CD14-positive monocyte (primary cell): Measurements from ENCODE around the gene C9orf85. TPM values are rescaled to one million over a fixed set of nuclear protein-coding genes. Genes with fewer than 3 reads are reported as not detected.

Source experiments
- DNase-seq, 3 donors: peaks; one replicate each; pipeline ENCODE4 v3.0.0-alpha.2; 2011 to 2022
- H2AFZ ChIP-seq: 2 replicates; pipeline ENCODE4 v1.6.0; 2012; ENCODE audit warnings: mild to moderate bottlenecking, low read depth, low read length, inconsistent platforms; ENCODE audit not compliant: insufficient read depth, poor library complexity, severe bottlenecking
- H3K27ac ChIP-seq, 2 donors: 1 replicate in 1 of 2; 2 replicates in 1 of 2; pipeline ENCODE4 v1.5.1; 2012 to 2013; ENCODE audit warnings: low read length in 2 of 2, control low read depth in 1 of 2, inconsistent platforms in 1 of 2, low read depth in 1 of 2, mild to moderate bottlenecking in 1 of 2
- H3K27me3 ChIP-seq, 2 donors: one replicate each; pipeline versions ENCODE4 v1.6.0 to v1.6.1; 2011 to 2013; ENCODE audit warnings: low read length in 2 of 2; ENCODE audit not compliant: control insufficient read depth in 2 of 2, insufficient read depth in 2 of 2
- H3K36me3 ChIP-seq, 2 donors: replicated peaks in 1 of 2; 1 replicate in 1 of 2; 2 replicates in 1 of 2; pipeline versions ENCODE4 v1.5.1 to v1.6.1; 2012 to 2013; ENCODE audit warnings: low read length in 2 of 2, control low read depth in 1 of 2, inconsistent platforms in 1 of 2, mild to moderate bottlenecking in 1 of 2; ENCODE audit not compliant: insufficient read depth in 2 of 2, control insufficient read depth in 1 of 2
- H3K4me1 ChIP-seq, 2 donors: 1 replicate in 1 of 2; 2 replicates in 1 of 2; pipeline versions ENCODE4 v1.5.1 to v1.6.1; 2012 to 2013; ENCODE audit warnings: low read length in 2 of 2, control low read depth in 1 of 2, inconsistent platforms in 1 of 2, mild to moderate bottlenecking in 1 of 2, moderate library complexity in 1 of 2; ENCODE audit not compliant: insufficient read depth in 2 of 2, control insufficient read depth in 1 of 2
- H3K4me2 ChIP-seq: replicated peaks from 2 replicates; pipeline ENCODE3; 2012; ENCODE audit warnings: low read length, moderate library complexity, mild to moderate bottlenecking; ENCODE audit not compliant: poor library complexity, severe bottlenecking; ENCODE audit errors: extremely low read depth
- H3K4me3 ChIP-seq, 3 experiments: fragments of 200-600 bp in 1 of 3; sonication (generic) in 1 of 3; replicated peaks in 1 of 3; 1 replicate in 2 of 3; 2 replicates in 1 of 3; pipeline ENCODE4 v1.5.1; 2011 to 2013; ENCODE audit warnings: low read length in 3 of 3, mild to moderate bottlenecking in 3 of 3, control low read depth in 2 of 3, low read depth in 2 of 3, inconsistent platforms in 1 of 3, moderate library complexity in 1 of 3
- H3K79me2 ChIP-seq: 2 replicates; pipeline ENCODE4 v1.6.0; 2012; ENCODE audit warnings: mild to moderate bottlenecking, control low read depth, inconsistent platforms, low read length, moderate library complexity; ENCODE audit not compliant: insufficient read depth
- H3K9ac ChIP-seq: 2 replicates; pipeline ENCODE4 v1.6.0; 2017; ENCODE audit warnings: low read length, mild to moderate bottlenecking; ENCODE audit not compliant: insufficient read depth, poor library complexity, severe bottlenecking
- H3K9me3 ChIP-seq, 2 donors: replicated peaks in 1 of 2; 1 replicate in 1 of 2; 2 replicates in 1 of 2; pipeline versions ENCODE4 v1.5.1 to v1.6.1; 2012 to 2013; ENCODE audit warnings: low read length in 2 of 2, control low read depth in 1 of 2; ENCODE audit not compliant: control insufficient read depth in 1 of 2, insufficient read depth in 1 of 2
- H4K20me1 ChIP-seq: 2 replicates; pipeline ENCODE4 v1.6.0; 2012; ENCODE audit warnings: mild to moderate bottlenecking, low read length, control low read depth, moderate library complexity; ENCODE audit not compliant: insufficient read depth
- H3K27ac Mint-ChIP-seq, 7 donors: one replicate each; pipeline ENCODE4 v1.8.0; 2020; ENCODE audit warnings: mild to moderate bottlenecking in 7 of 7, mixed read lengths in 7 of 7, moderate library complexity in 6 of 7, inconsistent platforms in 2 of 7
- H3K27me3 Mint-ChIP-seq, 3 donors: one replicate each; pipeline ENCODE4 v1.8.0; 2021 to 2022; ENCODE audit warnings: low read depth in 3 of 3, mild to moderate bottlenecking in 3 of 3, mixed read lengths in 3 of 3, moderate library complexity in 3 of 3, inconsistent platforms in 1 of 3
- H3K36me3 Mint-ChIP-seq, 2 donors: one replicate each; pipeline ENCODE4 v1.8.0; 2020; ENCODE audit warnings: mixed read lengths in 2 of 2, inconsistent platforms in 1 of 2, mild to moderate bottlenecking in 1 of 2
- H3K4me1 Mint-ChIP-seq: one replicate; pipeline ENCODE4 v1.8.0; 2020; ENCODE audit warnings: mild to moderate bottlenecking, mixed read lengths
- H3K4me3 Mint-ChIP-seq, 2 donors: one replicate each; pipeline ENCODE4 v1.8.0; 2020; ENCODE audit warnings: mild to moderate bottlenecking in 2 of 2, mixed read lengths in 2 of 2, moderate library complexity in 1 of 2
- H3K9me3 Mint-ChIP-seq, 7 donors: one replicate each; pipeline ENCODE4 v1.8.0; 2020 to 2022; ENCODE audit warnings: mixed read lengths in 7 of 7, mild to moderate bottlenecking in 6 of 7, moderate library complexity in 6 of 7, inconsistent platforms in 2 of 7
- CTCF ChIP-seq: fragments of 200-600 bp; IDR thresholded peaks from one replicate; pipeline ENCODE4 v1.8.0; 2022; ENCODE audit warnings: antibody characterized with exemption, mild to moderate bottlenecking
- WGBS: methylation state at CpG from one replicate; pipeline ENCODE4 v1.1.5; 2013; ENCODE audit warnings: missing lambda C conversion rate; ENCODE audit not compliant: insufficient coverage; 5-methylcytosine and 5-hydroxymethylcytosine counted together
- intact Hi-C, 2 donors: fragments of 100-400 bp; cut with micrococcal nuclease; formaldehyde crosslinking; loops; one replicate each; pipeline versions ENCODE4 v1.15.0 to v1.15.1; 2023
- polyA plus RNA-seq, 3 donors: library from polyadenylated mRNA; depleted of rRNA in 1 of 3; unstranded in 2 of 3; stranded (reverse) in 1 of 3; fragments of 300-500 nt in 2 of 3; fragments of >200 nt in 1 of 3; fragmentation: Illumina TruSeq in 2 of 3; gene quantifications; 1 replicate in 2 of 3; 2 replicates in 1 of 3; pipeline ENCODE4 v1.2.3, GENCODE V29; 2012 to 2021

Gene C9orf85
- polyA plus RNA-seq, 3 donors = 4.5 to 6.4 (median 5.4) TPM

- no peaks in the 10 kb centered on the region for H3K27me3 Mint-ChIP-seq
- Histone ChIP-seq H3K4me2 (no peak overlapping the region), H3K4me1 (no peaks in the 10 kb centered on the region), H4K20me1 (peaks cover 22% of the 10 kb centered on the region), H3K9ac (no peak overlapping the region), H3K36me3 (peaks cover 5 to 33% of the 10 kb centered on the region in 2 donors), H3K79me2 (peaks cover 74% of the 10 kb centered on the region), H3K4me3 (no peak overlapping the region), H3K27ac (no peak overlapping the region), H2AFZ (no peak overlapping the region), H3K27me3 (no peaks in the 10 kb centered on the region), H3K9me3 (peaks cover 16 to 26% of the 10 kb centered on the region in 2 donors)
- TF ChIP-seq CTCF = no peak
- H3K9me3 Mint-ChIP-seq = peaks cover 19 to 27% (median 23%) of the 10 kb centered on the region in 7 donors
- no peaks in the 10 kb centered on the region for H3K4me1 Mint-ChIP-seq
- WGBS = 100% methylated on average over 3 of the region's 6 CpGs
- no peak overlapping the region for H3K27ac Mint-ChIP-seq
- peaks cover 12 to 35% of the 10 kb centered on the region in 2 donors for H3K36me3 Mint-ChIP-seq
- intact Hi-C loops = no loop called here
- no peak for DNase-seq
- H3K4me3 Mint-ChIP-seq = no peak overlapping the region
Measured at GRCh38 chr9:71875345-71875744, 36.1 kb upstream of the C9orf85 start.

- Histone ChIP-seq H2AFZ (no peak overlapping the region), H3K9ac (no peak overlapping the region), H3K27ac (no peak overlapping the region), H3K4me1 (no peaks in the 10 kb centered on the region), H3K9me3 (peaks cover 16 to 29% of the 10 kb centered on the region in 2 donors), H3K4me3 (no peak overlapping the region), H4K20me1 (peaks cover 22% of the 10 kb centered on the region), H3K79me2 (peaks cover 78% of the 10 kb centered on the region), H3K4me2 (no peak overlapping the region), H3K36me3 (peaks cover 2 to 26% of the 10 kb centered on the region in 2 donors), H3K27me3 (no peaks in the 10 kb centered on the region)
- H3K4me1 Mint-ChIP-seq = no peaks in the 10 kb centered on the region
- H3K27ac Mint-ChIP-seq = no peak overlapping the region
- H3K36me3 Mint-ChIP-seq = peaks cover 10 to 30% of the 10 kb centered on the region in 2 donors
- H3K4me3 Mint-ChIP-seq = no peak overlapping the region
- peaks cover 20 to 30% (median 24%) of the 10 kb centered on the region in 7 donors for H3K9me3 Mint-ChIP-seq
- no peak for DNase-seq
- H3K27me3 Mint-ChIP-seq = no peaks in the 10 kb centered on the region
- no CpG with 5 or more reads among the region's 2 CpGs for WGBS
- TF ChIP-seq CTCF = no peak
- intact Hi-C loops = no loop called here
Measured at GRCh38 chr9:71876106-71876505, 35.3 kb upstream of the C9orf85 start.
